HepG2 (cell line): ENCODE results near the gene OR2V2.

Source experiments
- CTCF ChIP-seq: sonication (generic); formaldehyde crosslinking; IDR thresholded peaks from 2 replicates; pipeline ENCODE4 v1.5.0; 2020; ENCODE audit warnings: mild to moderate bottlenecking, missing genetic modification reagents, moderate library complexity
- MAZ ChIP-seq, 2 experiments: sonication (generic) in 1 of 2; formaldehyde crosslinking in 1 of 2; IDR thresholded peaks; 2 replicates each; pipeline versions ENCODE4 v1.5.0 to v1.6.1; 2012 to 2020; ENCODE audit warnings: low read depth in 2 of 2, mild to moderate bottlenecking in 2 of 2, borderline replicate concordance in 1 of 2, improper control_type of control experiment in 1 of 2, low read length in 1 of 2, missing genetic modification reagents in 1 of 2, moderate library complexity in 1 of 2
- ZNF232 ChIP-seq: sonication (generic); formaldehyde crosslinking; IDR thresholded peaks from 2 replicates; pipeline ENCODE4 v1.4.0; 2020; ENCODE audit warnings: missing genetic modification reagents, borderline replicate concordance

- TF ChIP-seq MAZ (IDR thresholded peaks at IDR 0.05; ENCODE audit: borderline replicate concordance, low read depth, low read length) (no peak), MAZ (CRISPR knock-in tag; IDR thresholded peaks at IDR 0.05; ENCODE audit: low read depth) (no peak), ZNF232 (CRISPR knock-in tag) (no peak), CTCF (CRISPR knock-in tag) (no peak)
Observed at GRCh38 chr5:181129601-181130000, 17.8 kb upstream of the OR2V2 start.
